GM20000 (cell line): ENCODE data around the gene SNX27.
A peak's percentile ranks its signal among the peaks of the same experiment; 100 is the strongest.

Experiments used
- DNase-seq: peaks from one replicate; pipeline ENCODE4 v3.0.0; 2012; ENCODE audit warnings: low spot score
- CTCF ChIP-seq: IDR thresholded peaks from 2 replicates; pipeline ENCODE4 v1.5.1; 2012; ENCODE audit warnings: mild to moderate bottlenecking, control low read depth; ENCODE audit errors: extremely low read depth, missing control alignments

Gene SNX27

GRCh38 chr1:151716771-151717631 is 105.2 kb downstream of the SNX27 start, which contains the start of gene CELF3:
CELF3 (minus strand) TSS chr1:151716803; CDS start chr1:151716020, 783 bp downstream.
- TF ChIP-seq CTCF: no peak
- DNase-seq: no peak

GRCh38 chr1:151718011-151718431 is 106.2 kb downstream of the SNX27 start:
- DNase-seq: no peak

GRCh38 chr1:151718666-151719065 is 106.8 kb downstream of the SNX27 start:
- TF ChIP-seq CTCF: no peak

More at GRCh38 chr1:151718011-151718431, 106.2 kb downstream of the SNX27 start:
- TF ChIP-seq CTCF: no peak

GRCh38 chr1:151720125-151720524 is 108.3 kb downstream of the SNX27 start:
- DNase-seq: no peak
- TF ChIP-seq CTCF: no peak

More at GRCh38 chr1:151718666-151719065, 106.8 kb downstream of the SNX27 start:
- DNase-seq: no peak

- DNase-seq: peak; percentile 85
- no peak for TF ChIP-seq CTCF
Observed at GRCh38 chr1:151720554-151720953, 108.7 kb downstream of the SNX27 start.

GRCh38 chr1:151720974-151721787 is 109.3 kb downstream of the SNX27 start, which contains the start of gene RIIAD1:
RIIAD1 (plus strand) TSS chr1:151721522; CDS start chr1:151721537, 15 bp downstream.
- TF ChIP-seq CTCF: no peak
- DNase-seq: peak; percentile 90
